ENCODE data around the gene IL36A.

DNA sequence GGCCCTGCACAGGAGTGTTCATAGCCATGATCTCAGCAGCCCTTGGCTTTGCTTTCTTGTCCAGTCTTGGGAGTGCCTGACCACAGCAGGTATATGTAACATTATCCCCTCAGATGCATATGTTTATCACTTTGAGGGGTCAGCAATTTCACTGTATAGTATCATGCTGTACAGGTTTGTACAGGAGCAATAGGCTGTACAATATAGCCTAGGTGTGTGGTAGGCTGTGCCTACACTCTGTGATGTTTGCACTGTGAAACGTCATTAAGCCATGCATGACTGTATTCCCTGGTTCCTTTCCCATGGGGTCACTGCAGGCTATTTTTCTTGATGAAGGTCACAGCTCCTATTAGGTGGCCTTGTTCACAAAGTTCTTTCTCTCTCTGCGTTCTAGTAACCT, 32.1 kb upstream of the IL36A start:
- TF ChIP-seq CEBPB (IDR thresholded peaks at IDR 0.05) (no peak), TP53 (CRISPR knock-in tag; IDR thresholded peaks at IDR 0.05) (no peak), EP300 (IDR thresholded peaks at IDR 0.05) (no peak), SMC3 (IDR thresholded peaks at IDR 0.05) (no peak), FOSL2 (IDR thresholded peaks at IDR 0.05) (no peak), FOSL2 (CRISPR knock-in tag; IDR thresholded peaks at IDR 0.05) (no peak), MYC (IDR thresholded peaks at IDR 0.05; ENCODE audit: borderline replicate concordance, low read length) (no peak)
- TF ChIP-seq, protein P1, sequence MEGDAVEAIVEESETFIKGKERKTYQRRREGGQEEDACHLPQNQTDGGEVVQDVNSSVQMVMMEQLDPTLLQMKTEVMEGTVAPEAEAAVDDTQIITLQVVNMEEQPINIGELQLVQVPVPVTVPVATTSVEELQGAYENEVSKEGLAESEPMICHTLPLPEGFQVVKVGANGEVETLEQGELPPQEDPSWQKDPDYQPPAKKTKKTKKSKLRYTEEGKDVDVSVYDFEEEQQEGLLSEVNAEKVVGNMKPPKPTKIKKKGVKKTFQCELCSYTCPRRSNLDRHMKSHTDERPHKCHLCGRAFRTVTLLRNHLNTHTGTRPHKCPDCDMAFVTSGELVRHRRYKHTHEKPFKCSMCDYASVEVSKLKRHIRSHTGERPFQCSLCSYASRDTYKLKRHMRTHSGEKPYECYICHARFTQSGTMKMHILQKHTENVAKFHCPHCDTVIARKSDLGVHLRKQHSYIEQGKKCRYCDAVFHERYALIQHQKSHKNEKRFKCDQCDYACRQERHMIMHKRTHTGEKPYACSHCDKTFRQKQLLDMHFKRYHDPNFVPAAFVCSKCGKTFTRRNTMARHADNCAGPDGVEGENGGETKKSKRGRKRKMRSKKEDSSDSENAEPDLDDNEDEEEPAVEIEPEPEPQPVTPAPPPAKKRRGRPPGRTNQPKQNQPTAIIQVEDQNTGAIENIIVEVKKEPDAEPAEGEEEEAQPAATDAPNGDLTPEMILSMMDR (IDR thresholded peaks at IDR 0.05), result no peak
